Vagina (tissue), 2 donors: ENCODE measurements around the gene MAN1A1.

Source experiments
- POLR2A ChIP-seq, 2 donors: fragments of 450-650 bp; IDR thresholded peaks; one replicate each; pipeline ENCODE4 v1.6.1; 2017; ENCODE audit warnings: antibody characterized with exemption in 2 of 2, mild to moderate bottlenecking in 2 of 2, moderate library complexity in 2 of 2
- TF ChIP-seq, protein P1 (sequence below), 3 experiments: fragments of 450-650 bp in 2 of 3; fragments of 200-600 bp in 1 of 3; sonication (generic) in 1 of 3; IDR thresholded peaks; one replicate each; pipeline ENCODE4 v1.5.1; 2017 to 2019; ENCODE audit warnings: antibody characterized with exemption in 3 of 3, mild to moderate bottlenecking in 2 of 3, moderate library complexity in 2 of 3

- TF ChIP-seq POLR2A (IDR thresholded peaks at IDR 0.05): no peak
- TF ChIP-seq, protein P1, sequence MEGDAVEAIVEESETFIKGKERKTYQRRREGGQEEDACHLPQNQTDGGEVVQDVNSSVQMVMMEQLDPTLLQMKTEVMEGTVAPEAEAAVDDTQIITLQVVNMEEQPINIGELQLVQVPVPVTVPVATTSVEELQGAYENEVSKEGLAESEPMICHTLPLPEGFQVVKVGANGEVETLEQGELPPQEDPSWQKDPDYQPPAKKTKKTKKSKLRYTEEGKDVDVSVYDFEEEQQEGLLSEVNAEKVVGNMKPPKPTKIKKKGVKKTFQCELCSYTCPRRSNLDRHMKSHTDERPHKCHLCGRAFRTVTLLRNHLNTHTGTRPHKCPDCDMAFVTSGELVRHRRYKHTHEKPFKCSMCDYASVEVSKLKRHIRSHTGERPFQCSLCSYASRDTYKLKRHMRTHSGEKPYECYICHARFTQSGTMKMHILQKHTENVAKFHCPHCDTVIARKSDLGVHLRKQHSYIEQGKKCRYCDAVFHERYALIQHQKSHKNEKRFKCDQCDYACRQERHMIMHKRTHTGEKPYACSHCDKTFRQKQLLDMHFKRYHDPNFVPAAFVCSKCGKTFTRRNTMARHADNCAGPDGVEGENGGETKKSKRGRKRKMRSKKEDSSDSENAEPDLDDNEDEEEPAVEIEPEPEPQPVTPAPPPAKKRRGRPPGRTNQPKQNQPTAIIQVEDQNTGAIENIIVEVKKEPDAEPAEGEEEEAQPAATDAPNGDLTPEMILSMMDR (IDR thresholded peaks at IDR 0.05): no peak
Measured at GRCh38 chr6:119230160-119230559, 119.4 kb downstream of the MAN1A1 start.
